H9 (cell line): ENCODE measurements around the gene HECW1. TPM values are rescaled to one million over a fixed set of nuclear protein-coding genes. Genes with fewer than 3 reads are reported as not detected.

Source experiments
- DNase-seq: peaks from one replicate; pipeline ENCODE4 v3.0.0-alpha.2; 2017
- H2AFZ ChIP-seq: one replicate; pipeline ENCODE4 v1.6.1; 2013; ENCODE audit warnings: mild to moderate bottlenecking, low read length, control low read depth, moderate library complexity
- H2AK5ac ChIP-seq: 2 replicates; pipeline ENCODE4 v1.6.1; 2013; ENCODE audit warnings: low read length, control low read depth, mixed read lengths; ENCODE audit not compliant: insufficient read length
- H2BK120ac ChIP-seq: one replicate; pipeline ENCODE4 v1.6.1; 2013; ENCODE audit warnings: low read depth, mild to moderate bottlenecking, low read length, control low read depth, inconsistent platforms; ENCODE audit not compliant: poor library complexity, severe bottlenecking
- H2BK12ac ChIP-seq: 2 replicates; pipeline ENCODE4 v1.6.1; 2013; ENCODE audit warnings: low read length, control low read depth, mixed read lengths, low read depth; ENCODE audit not compliant: insufficient read length
- H2BK15ac ChIP-seq: 2 replicates; pipeline ENCODE4 v1.6.1; 2013; ENCODE audit warnings: low read depth, low read length, control low read depth
- H2BK20ac ChIP-seq: one replicate; pipeline ENCODE4 v1.6.1; 2013; ENCODE audit warnings: low read depth, mild to moderate bottlenecking, low read length, control low read depth, inconsistent platforms; ENCODE audit not compliant: poor library complexity, severe bottlenecking
- H2BK5ac ChIP-seq: 2 replicates; pipeline ENCODE4 v1.6.1; 2013; ENCODE audit warnings: low read length, control low read depth, mixed read lengths; ENCODE audit not compliant: insufficient read length
- H3K14ac ChIP-seq: 2 replicates; pipeline ENCODE4 v1.6.1; 2013; ENCODE audit warnings: low read length, control low read depth; ENCODE audit not compliant: insufficient read depth
- H3K18ac ChIP-seq: 2 replicates; pipeline ENCODE4 v1.6.1; 2013; ENCODE audit warnings: low read depth, mild to moderate bottlenecking, mixed read lengths, low read length, control low read depth; ENCODE audit not compliant: insufficient read length
- H3K23ac ChIP-seq: 2 replicates; pipeline ENCODE4 v1.6.1; 2013; ENCODE audit warnings: low read length, control low read depth, mixed read lengths, low read depth; ENCODE audit not compliant: insufficient read length
- H3K23me2 ChIP-seq: 2 replicates; pipeline ENCODE4 v1.6.1; 2013; ENCODE audit warnings: low read depth, mild to moderate bottlenecking, mixed read lengths, low read length, control low read depth; ENCODE audit not compliant: insufficient read length, poor library complexity, severe bottlenecking
- H3K27ac ChIP-seq: 2 replicates; pipeline ENCODE4 v1.5.1; 2013; ENCODE audit warnings: low read length, control low read depth, mixed read lengths, low read depth; ENCODE audit not compliant: insufficient read length
- H3K27me3 ChIP-seq: 2 replicates; pipeline ENCODE4 v1.6.1; 2013; ENCODE audit warnings: low read length, control low read depth, inconsistent platforms; ENCODE audit not compliant: insufficient read depth
- H3K4ac ChIP-seq: 2 replicates; pipeline ENCODE4 v1.6.1; 2013; ENCODE audit warnings: low read depth, mild to moderate bottlenecking, control low read depth, inconsistent platforms, low read length, moderate library complexity
- H3K4me1 ChIP-seq: 2 replicates; pipeline ENCODE4 v1.6.1; 2013; ENCODE audit warnings: low read length, control low read depth, inconsistent platforms; ENCODE audit not compliant: insufficient read depth
- H3K4me2 ChIP-seq: 2 replicates; pipeline ENCODE4 v1.6.1; 2013; ENCODE audit warnings: low read length, control low read depth, mixed read lengths; ENCODE audit not compliant: insufficient read length, insufficient read depth
- H3K56ac ChIP-seq: 2 replicates; pipeline ENCODE4 v1.6.1; 2013; ENCODE audit warnings: low read depth, mild to moderate bottlenecking, mixed read lengths, low read length, control low read depth; ENCODE audit not compliant: insufficient read length
- H3K79me1 ChIP-seq: 2 replicates; pipeline ENCODE4 v1.6.1; 2013; ENCODE audit warnings: low read depth, mild to moderate bottlenecking, moderate library complexity, low read length, control low read depth, inconsistent platforms; ENCODE audit not compliant: insufficient read depth, poor library complexity, severe bottlenecking
- H3K79me2 ChIP-seq: 2 replicates; pipeline ENCODE4 v1.6.1; 2013; ENCODE audit warnings: low read length, control low read depth, inconsistent platforms; ENCODE audit not compliant: insufficient read depth
- H3K9ac ChIP-seq: 2 replicates; pipeline ENCODE4 v1.6.1; 2013; ENCODE audit warnings: low read length, control low read depth, mixed read lengths; ENCODE audit not compliant: insufficient read length; ENCODE audit errors: extremely low read depth
- H3K9me3 ChIP-seq: one replicate; pipeline ENCODE4 v1.6.1; 2013; ENCODE audit warnings: low read depth, low read length, inconsistent platforms; ENCODE audit not compliant: control insufficient read depth
- H3T11ph ChIP-seq: one replicate; pipeline ENCODE4 v1.6.1; 2013; ENCODE audit warnings: mild to moderate bottlenecking, low read length, control low read depth, inconsistent platforms
- H4K20me1 ChIP-seq: one replicate; pipeline ENCODE4 v1.6.1; 2013; ENCODE audit not compliant: control insufficient read depth, insufficient read length, insufficient read depth
- H4K5ac ChIP-seq: 2 replicates; pipeline ENCODE4 v1.6.1; 2013; ENCODE audit warnings: low read depth, mild to moderate bottlenecking, mixed read lengths, low read length, control low read depth; ENCODE audit not compliant: insufficient read length
- H4K8ac ChIP-seq: replicated peaks from 2 replicates; pipeline ENCODE4 v1.6.1; 2013; ENCODE audit warnings: low read length, control low read depth, mixed read lengths, low read depth; ENCODE audit not compliant: insufficient read length
- H4K91ac ChIP-seq: 2 replicates; pipeline ENCODE4 v1.6.1; 2013; ENCODE audit warnings: low read depth, mild to moderate bottlenecking, moderate library complexity, mixed read lengths, low read length, control low read depth; ENCODE audit not compliant: insufficient read length
- H3K27ac Mint-ChIP-seq, 3 experiments: 2 replicates in 2 of 3; 3 replicates in 1 of 3; pipeline ENCODE4 v1.8.0; 2020 to 2021; ENCODE audit warnings: mixed read lengths in 3 of 3, mild to moderate bottlenecking in 1 of 3, moderate library complexity in 1 of 3
- H3K27me3 Mint-ChIP-seq: 2 replicates; pipeline ENCODE4 v1.8.0; 2021; ENCODE audit warnings: low read depth, mild to moderate bottlenecking, moderate library complexity, mixed read lengths
- H3K36me3 Mint-ChIP-seq, 3 experiments: 2 replicates in 2 of 3; 3 replicates in 1 of 3; pipeline ENCODE4 v1.8.0; 2020 to 2021; ENCODE audit warnings: low read depth in 3 of 3, mixed read lengths in 3 of 3; ENCODE audit not compliant: insufficient read depth in 1 of 3
- H3K4me1 Mint-ChIP-seq, 2 experiments: 2 replicates each; pipeline ENCODE4 v1.8.0; 2020; ENCODE audit warnings: mixed read lengths in 2 of 2
- H3K4me3 Mint-ChIP-seq, 2 experiments: 2 replicates in 1 of 2; 3 replicates in 1 of 2; pipeline ENCODE4 v1.8.0; 2020 to 2021; ENCODE audit warnings: mild to moderate bottlenecking in 2 of 2, mixed read lengths in 2 of 2, moderate library complexity in 1 of 2
- H3K9me3 Mint-ChIP-seq, 2 experiments: 2 replicates in 1 of 2; 3 replicates in 1 of 2; pipeline ENCODE4 v1.8.0; 2020; ENCODE audit warnings: mild to moderate bottlenecking in 2 of 2, mixed read lengths in 2 of 2, moderate library complexity in 1 of 2
- CTCF ChIP-seq: fragments of 200-600 bp; sonication (generic); conservative IDR thresholded peaks from 3 replicates; pipeline ENCODE4 v1.8.0; 2021; ENCODE audit warnings: antibody characterized with exemption, mild to moderate bottlenecking
- WGBS: extraction: QIAGEN DNeasy Blood & Tissue Kit; methylation state at CpG from one replicate; pipeline ENCODE4 v1.1.7; 2013; ENCODE audit warnings: missing lambda C conversion rate, low lambda C conversion rate, mixed read lengths; ENCODE audit not compliant: insufficient read length; ENCODE audit errors: extremely low coverage; 5-methylcytosine and 5-hydroxymethylcytosine counted together
- total RNA-seq: library from RNA; stranded (reverse); gene quantifications from 2 replicates; pipeline ENCODE4 v1.2.1, GENCODE V29; 2021

HECW1 gene
- total RNA-seq, 1 experiment from 2014 or later, result 5.0 TPM

- Histone ChIP-seq H3K79me1 (no peaks in the 10 kb centered on the region), H3K4ac (no peak overlapping the region), H2BK120ac (no peak overlapping the region), H3K56ac (no peak overlapping the region), H4K5ac (no peak overlapping the region), H3K4me2 (no peak overlapping the region), H3K14ac (no peak overlapping the region), H3K23me2 (no peaks in the 10 kb centered on the region), H3T11ph (no peak overlapping the region), H3K79me2 (no peaks in the 10 kb centered on the region), H2BK5ac (no peak overlapping the region), H3K27ac (no peak overlapping the region), H2AFZ (no peak overlapping the region), H4K20me1 (no peaks in the 10 kb centered on the region), H2BK12ac (no peak overlapping the region), H3K18ac (no peak overlapping the region), H2BK15ac (no peak overlapping the region), H3K9me3 (no peaks in the 10 kb centered on the region), H2BK20ac (no peak overlapping the region), H4K91ac (no peak overlapping the region), H3K23ac (no peak overlapping the region), H3K27me3 (no peaks in the 10 kb centered on the region), H4K8ac (no peak overlapping the region), H3K9ac (no peak overlapping the region), H2AK5ac (no peak overlapping the region), H3K4me1 (peaks cover 4% of the 10 kb centered on the region; the same call in 1 of the 2 replicates)
- no peak overlapping the region for H3K4me3 Mint-ChIP-seq
- WGBS, result no CpG with 5 or more reads among the region's 2 CpGs
- no peaks in the 10 kb centered on the region for H3K27me3 Mint-ChIP-seq
- no peaks in the 10 kb centered on the region for H3K9me3 Mint-ChIP-seq
- no peak for DNase-seq
- H3K27ac Mint-ChIP-seq, result no peak overlapping the region
- 0 out of 4 replicates have a peak, but pooled peaks cover 0 to 2% of the 10 kb centered on the region in 2 experiments for H3K4me1 Mint-ChIP-seq
- H3K36me3 Mint-ChIP-seq, result no peaks in the 10 kb centered on the region
- no peak for TF ChIP-seq CTCF
These were observed 378.7 kb downstream of the HECW1 start for GRCh38 chr7:43491123-43491522.
